ENCODE measurements around the gene LIMA1. TPM values are rescaled to one million over a fixed set of nuclear protein-coding genes. Genes with fewer than 3 reads are reported as not detected.
A peak's percentile ranks its signal among the peaks of the same experiment; 100 is the strongest.

The LIMA1 gene
- total and polyA plus RNA-seq, 9 of the 15 experiments (the other 6 are each of a cell fraction or from before 2014, with no cell fraction given), result 20.2 to 37.8 (median 27.3) TPM

- no peak for TF ChIP-seq CTCFL (IDR thresholded peaks at IDR 0.05; ENCODE audit: borderline replicate concordance, insufficient read depth, low read depth, low read length, poor library complexity, severe bottlenecking)
- no peak for TF ChIP-seq NCOA4 (IDR thresholded peaks at IDR 0.05; ENCODE audit: partially characterized antibody)
- no peak for TF ChIP-seq BMI1 (IDR thresholded peaks at IDR 0.05; ENCODE audit: low read length)
- TF ChIP-seq PHB (CRISPR knock-in tag; IDR thresholded peaks at IDR 0.05), result no peak
- 0 out of 4 replicates have a peak, but pooled peaks of 1 of the 2 experiments have one; percentile 36 for TF ChIP-seq KDM1A (IDR thresholded peaks at IDR 0.05)
- peak; percentile 95 to 99 for TF ChIP-seq SRF (CRISPR knock-in tag; IDR thresholded peaks at IDR 0.05)
- TF ChIP-seq SP2 (IDR thresholded peaks at IDR 0.05; ENCODE audit: extremely low read depth, low read depth, low read length, poor library complexity, severe bottlenecking), result no peak
- TF ChIP-seq PHF20 (IDR thresholded peaks at IDR 0.05; ENCODE audit: partially characterized antibody), result no peak
- TF ChIP-seq FOXP1 (CRISPR knock-in tag; IDR thresholded peaks at IDR 0.05), result no peak
- no peak for TF ChIP-seq KLF10 (CRISPR knock-in tag; IDR thresholded peaks at IDR 0.05)
- no peak for TF ChIP-seq ZNF274 (IDR thresholded peaks at IDR 0.05; ENCODE audit: borderline replicate concordance, low read depth, low read length)
- TF ChIP-seq EGR1 (conservative IDR thresholded peaks at IDR 0.05), result no peak
- TF ChIP-seq RFX5 (IDR thresholded peaks at IDR 0.05; ENCODE audit: low read depth, low read length), result no peak
- no peak for TF ChIP-seq ZNF696 (CRISPR knock-in tag; conservative IDR thresholded peaks at IDR 0.05)
- no peak for TF ChIP-seq TAL1 (IDR thresholded peaks at IDR 0.05)
- TF ChIP-seq RFX7 (CRISPR knock-in tag; IDR thresholded peaks at IDR 0.05), result no peak
- TF ChIP-seq ZC3H4 (CRISPR knock-in tag; IDR thresholded peaks at IDR 0.05; ENCODE audit: borderline replicate concordance), result no peak
- TF ChIP-seq E2F3 (CRISPR knock-in tag; IDR thresholded peaks at IDR 0.05), result no peak
- peak; percentile 32 for TF ChIP-seq NEUROD1 (IDR thresholded peaks at IDR 0.05; ENCODE audit: borderline replicate concordance, low read depth, low read length, partially characterized antibody)
- 0 out of 2 replicates have a peak, but pooled peaks have one; percentile 24 for TF ChIP-seq SMARCE1 (IDR thresholded peaks at IDR 0.05)
- no peak for TF ChIP-seq FOXA3 (CRISPR knock-in tag; conservative IDR thresholded peaks at IDR 0.05 in 1 of 2, IDR thresholded peaks at IDR 0.05 in 1 of 2)
- peak; percentile 46; the same call in 1 of the 2 replicates for TF ChIP-seq NKRF (IDR thresholded peaks at IDR 0.05; ENCODE audit: borderline replicate concordance)
- TF ChIP-seq SMARCA4 (IDR thresholded peaks at IDR 0.05), result no peak
- TF ChIP-seq MCM3 (IDR thresholded peaks at IDR 0.05), result no peak
- no peak for TF ChIP-seq FOXJ3 (CRISPR knock-in tag; IDR thresholded peaks at IDR 0.05)
- peak; percentile 37; the same call in 1 of the 2 replicates for TF ChIP-seq CREB3L1 (IDR thresholded peaks at IDR 0.05; ENCODE audit: borderline replicate concordance, low read depth)
- no peak for TF ChIP-seq ZNF212 (CRISPR knock-in tag; IDR thresholded peaks at IDR 0.05)
These were observed 61.0 kb downstream of the LIMA1 start (continued) for GRCh38 chr12:50222275-50222783.
